Osteoblast (primary cell): Measurements from ENCODE around the gene RAD51B. TPM values are rescaled to one million over a fixed set of nuclear protein-coding genes. Genes with fewer than 3 reads are reported as not detected.

ENCODE experiments used
- DNase-seq: peaks from one replicate; pipeline ENCODE4 v3.0.0; 2011; ENCODE audit warnings: low spot score, mixed read lengths; ENCODE audit not compliant: insufficient read length; ENCODE audit errors: missing footprints
- H2AFZ ChIP-seq: 2 replicates; pipeline ENCODE4 v1.6.0; 2011; ENCODE audit warnings: mild to moderate bottlenecking, low read length
- H3K27ac ChIP-seq: 2 replicates; pipeline ENCODE4 v1.5.1; 2011; ENCODE audit warnings: mild to moderate bottlenecking, low read depth, low read length, moderate library complexity
- H3K27me3 ChIP-seq: 2 replicates; pipeline ENCODE4 v1.6.0; 2012; ENCODE audit warnings: mild to moderate bottlenecking, control low read depth, inconsistent platforms, low read length, moderate library complexity; ENCODE audit not compliant: insufficient read depth
- H3K36me3 ChIP-seq: 2 replicates; pipeline ENCODE4 v1.5.1; 2011; ENCODE audit warnings: mild to moderate bottlenecking, low read length, control low read depth, moderate library complexity; ENCODE audit not compliant: insufficient read depth
- H3K4me1 ChIP-seq: 2 replicates; pipeline ENCODE4 v1.5.1; 2011; ENCODE audit warnings: mild to moderate bottlenecking, low read length, control low read depth, moderate library complexity; ENCODE audit not compliant: insufficient read depth
- H3K4me2 ChIP-seq: 2 replicates; pipeline ENCODE4 v1.6.0; 2011; ENCODE audit warnings: mild to moderate bottlenecking, low read length; ENCODE audit not compliant: insufficient read depth
- H3K4me3 ChIP-seq: fragments of 200-600 bp; sonication (generic); 3 replicates; pipeline ENCODE4 v1.5.1; 2012; ENCODE audit warnings: mild to moderate bottlenecking, low read length, inconsistent platforms; ENCODE audit not compliant: insufficient read depth
- H3K79me2 ChIP-seq: 2 replicates; pipeline ENCODE4 v1.6.0; 2012; ENCODE audit warnings: mild to moderate bottlenecking, low read length, control low read depth, inconsistent platforms; ENCODE audit not compliant: insufficient read depth
- H3K9me3 ChIP-seq: 2 replicates; pipeline ENCODE4 v1.5.1; 2011; ENCODE audit warnings: low read depth, low read length, control low read depth
- H4K20me1 ChIP-seq: 2 replicates; pipeline ENCODE4 v1.6.0; 2012; ENCODE audit warnings: mild to moderate bottlenecking, low read length, control low read depth; ENCODE audit not compliant: insufficient read depth
- CTCF ChIP-seq: IDR thresholded peaks from 2 replicates; pipeline ENCODE4 v1.5.1; 2011; ENCODE audit warnings: mild to moderate bottlenecking, low read depth, low read length, moderate library complexity; ENCODE audit errors: extremely low read depth
- total RNA-seq: library from RNA; depleted of rRNA; stranded (reverse); fragments of >200 nt; gene quantifications from 2 replicates; pipeline ENCODE4 v1.2.3, GENCODE V29; 2012

The RAD51B gene
- total RNA-seq, 1 donor: 13.8 TPM

GRCh38 chr14:68587931-68588330, 768.4 kb downstream of the RAD51B start:
- H3K79me2 ChIP-seq: no peaks in the 10 kb centered on the region
- H4K20me1 ChIP-seq: no peaks in the 10 kb centered on the region
- H3K9me3 ChIP-seq: no peaks in the 10 kb centered on the region
- TF ChIP-seq CTCF: no peak
- H3K27me3 ChIP-seq: no peaks in the 10 kb centered on the region
- H3K4me1 ChIP-seq: peaks cover 5% of the 10 kb centered on the region
- no peak overlapping the region for H3K27ac ChIP-seq
- H3K36me3 ChIP-seq: no peaks in the 10 kb centered on the region
- DNase-seq: no peak
- H2AFZ ChIP-seq: no peak overlapping the region
- no peak overlapping the region for H3K4me3 ChIP-seq
- H3K4me2 ChIP-seq: no peak overlapping the region

- TF ChIP-seq CTCF: no peak
- Histone ChIP-seq H3K4me1 (peaks cover 7% of the 10 kb centered on the region), H3K79me2 (no peaks in the 10 kb centered on the region), H3K9me3 (no peaks in the 10 kb centered on the region), H3K27ac (no peak overlapping the region), H3K4me3 (no peak overlapping the region), H3K36me3 (no peaks in the 10 kb centered on the region), H3K27me3 (no peaks in the 10 kb centered on the region), H2AFZ (peak overlapping the region; percentile 66), H3K4me2 (no peak overlapping the region), H4K20me1 (no peaks in the 10 kb centered on the region)
- no peak for DNase-seq
Observed at GRCh38 chr14:68589447-68590200, 770.0 kb downstream of the RAD51B start.

- H3K4me3 ChIP-seq: no peak overlapping the region
- TF ChIP-seq CTCF: no peak
- no peak for DNase-seq
- no peaks in the 10 kb centered on the region for H3K9me3 ChIP-seq
- no peak overlapping the region for H3K4me2 ChIP-seq
- no peaks in the 10 kb centered on the region for H3K79me2 ChIP-seq
- H3K27me3 ChIP-seq: no peaks in the 10 kb centered on the region
- H3K27ac ChIP-seq: no peak overlapping the region
- H4K20me1 ChIP-seq: no peaks in the 10 kb centered on the region
- no peak overlapping the region for H2AFZ ChIP-seq
- H3K4me1 ChIP-seq: peaks cover 7% of the 10 kb centered on the region
- no peaks in the 10 kb centered on the region for H3K36me3 ChIP-seq
Observed at GRCh38 chr14:68590201-68590522, 770.6 kb downstream of the RAD51B start.

GRCh38 chr14:68591786-68592185, 772.2 kb downstream of the RAD51B start:
- Histone ChIP-seq H3K27me3 (no peaks in the 10 kb centered on the region), H2AFZ (no peak overlapping the region), H3K4me3 (no peak overlapping the region), H3K36me3 (no peaks in the 10 kb centered on the region), H3K79me2 (no peaks in the 10 kb centered on the region), H3K9me3 (no peaks in the 10 kb centered on the region), H3K4me2 (no peak overlapping the region), H3K4me1 (peaks cover 4% of the 10 kb centered on the region), H3K27ac (no peak overlapping the region), H4K20me1 (no peaks in the 10 kb centered on the region)
- TF ChIP-seq CTCF: no peak
- DNase-seq: no peak
